Amniotic stem cell (primary cell): ENCODE measurements around the gene RELN.

ENCODE experiments used
- DNase-seq: peaks from one replicate; lab custom pipeline; 2025; lab: John Stamatoyannopoulos, UW

RELN gene

GRCh38 chr7:103474956-103475355, 514.5 kb downstream of the RELN start:
- DNase-seq: no peak

DNA sequence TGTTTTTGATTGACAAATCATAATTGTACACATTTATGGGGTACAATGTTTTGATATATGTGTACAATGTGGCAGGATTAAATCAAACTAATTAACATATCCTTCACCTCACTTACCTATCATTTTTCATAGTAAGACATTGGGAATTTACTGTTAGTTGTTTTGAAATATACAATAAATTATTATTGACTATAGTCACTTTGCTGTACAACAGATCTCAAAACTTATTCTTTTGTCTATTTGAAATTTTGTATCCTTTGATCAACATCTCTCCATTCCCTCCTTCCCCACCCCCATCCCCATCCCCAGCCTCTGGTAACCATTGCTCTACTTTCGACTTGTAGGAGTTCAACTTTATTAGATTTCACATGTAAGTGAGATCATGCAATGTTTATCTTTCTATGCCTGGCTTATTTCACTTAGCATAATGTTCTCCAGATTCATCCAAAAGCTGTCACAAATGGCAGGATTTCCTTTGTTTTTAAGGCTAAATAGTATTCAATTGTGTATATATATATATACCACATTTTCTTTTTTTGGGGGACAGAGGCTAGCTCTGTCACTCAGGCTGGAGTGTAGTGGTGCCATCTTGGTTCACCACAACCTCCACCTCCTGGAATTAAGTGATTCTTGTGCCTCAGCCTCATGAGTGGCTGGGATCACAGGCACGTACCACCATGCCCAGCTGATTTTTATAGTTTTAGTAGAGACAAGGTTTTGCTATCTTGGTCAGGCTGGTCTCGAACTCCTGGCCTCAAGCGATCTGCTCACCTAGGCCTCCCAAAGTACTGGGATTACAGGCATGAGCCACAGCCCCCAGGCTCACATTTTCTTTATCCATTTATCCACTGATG, 520.1 kb downstream of the RELN start:
- DNase-seq: no peak

- DNase-seq: no peak
Observed at GRCh38 chr7:103466814-103467213, 522.6 kb downstream of the RELN start.

DNA sequence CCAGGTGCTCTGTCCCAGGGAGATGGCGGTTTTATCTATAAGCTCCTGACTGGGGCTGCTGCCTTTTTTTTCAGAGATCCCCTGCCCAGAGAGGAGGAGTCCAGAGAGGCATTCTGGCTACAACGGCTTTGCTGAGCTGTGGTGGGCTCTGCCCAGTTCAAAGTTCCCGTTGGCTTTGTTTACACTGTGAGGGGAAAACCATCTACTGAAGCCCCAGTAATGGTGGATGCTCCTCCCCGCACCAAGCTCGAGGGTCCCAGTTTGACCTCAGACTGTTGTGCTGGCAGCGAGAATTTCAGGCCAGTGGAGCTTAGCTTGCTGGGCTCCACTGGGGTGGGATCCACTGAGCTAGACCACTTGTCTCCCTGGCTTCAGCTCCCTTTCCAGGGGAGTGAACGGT, 527.1 kb downstream of the RELN start:
- DNase-seq: no peak

GRCh38 chr7:103447073-103447960, 542.1 kb downstream of the RELN start:
- DNase-seq: no peak

DNA sequence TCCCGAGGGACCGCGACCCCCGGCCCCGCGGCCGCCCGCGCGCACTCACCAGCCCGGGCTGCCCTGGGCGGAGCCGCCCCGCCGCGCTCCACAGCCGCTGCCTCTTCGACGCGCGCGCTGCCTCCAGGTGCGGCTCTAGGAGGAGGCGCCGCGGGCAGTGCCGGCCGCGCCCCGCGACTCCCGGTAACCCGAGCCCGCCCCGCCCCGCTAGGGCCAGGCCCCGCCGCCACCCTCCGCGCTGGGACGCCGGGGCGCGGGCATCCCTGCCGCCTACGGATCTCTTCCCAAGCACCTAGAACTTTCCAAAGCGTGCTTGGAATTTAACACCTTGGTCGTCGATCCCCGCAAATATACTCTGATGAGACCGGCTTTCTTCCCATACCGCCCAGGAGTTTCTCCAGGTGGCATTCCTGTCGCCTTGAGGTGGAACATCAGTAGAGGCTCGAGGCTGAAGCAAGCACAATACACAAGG, 543.4 kb downstream of the RELN start, which contains the start of gene SLC26A5:
SLC26A5 (minus strand) TSS at position 159 of the 472 bp plus-strand sequence. CDS start 24,693 bp downstream, outside the sequence.
- DNase-seq: no peak

DNA sequence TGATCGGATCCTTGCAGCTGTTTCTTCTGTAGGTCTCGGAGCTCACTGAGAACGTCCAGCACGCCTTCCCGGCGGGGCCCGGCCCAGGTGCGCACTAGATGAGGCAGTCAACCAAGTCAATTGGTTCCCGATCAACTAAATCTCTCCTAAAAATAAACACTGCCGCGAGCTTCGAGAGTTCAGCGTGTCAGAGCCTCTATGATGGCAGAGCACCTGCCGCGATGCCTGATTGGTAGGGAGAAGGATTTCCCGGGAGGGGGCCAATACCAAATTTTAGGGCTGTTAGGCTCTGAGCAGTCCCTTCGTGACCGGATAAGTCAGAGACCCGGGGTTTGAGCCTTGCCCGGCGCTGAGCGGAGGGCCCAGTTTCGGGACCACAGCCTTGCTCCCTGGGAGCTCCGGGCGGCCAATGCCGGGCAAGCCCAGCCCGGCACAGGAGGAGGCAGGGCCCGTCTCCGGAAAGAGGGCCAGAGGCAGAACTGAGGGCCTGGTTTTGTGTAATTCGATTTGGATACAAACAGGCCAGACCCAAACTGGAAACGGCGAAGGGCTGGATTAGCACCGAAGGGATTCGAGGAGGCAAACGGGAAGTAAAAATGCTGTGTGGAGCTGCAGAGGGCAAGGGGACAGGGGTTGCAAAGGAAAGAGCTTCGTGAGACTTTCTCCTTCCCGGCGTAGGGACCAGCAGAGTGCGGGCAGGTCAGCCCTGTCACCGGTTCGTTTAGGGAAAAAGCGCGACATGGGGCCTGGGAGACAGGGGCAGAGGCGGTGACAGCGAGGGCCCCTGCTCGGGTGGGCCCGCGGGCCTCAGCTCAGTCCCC, 544.0 kb downstream of the RELN start:
- no peak for DNase-seq

DNA sequence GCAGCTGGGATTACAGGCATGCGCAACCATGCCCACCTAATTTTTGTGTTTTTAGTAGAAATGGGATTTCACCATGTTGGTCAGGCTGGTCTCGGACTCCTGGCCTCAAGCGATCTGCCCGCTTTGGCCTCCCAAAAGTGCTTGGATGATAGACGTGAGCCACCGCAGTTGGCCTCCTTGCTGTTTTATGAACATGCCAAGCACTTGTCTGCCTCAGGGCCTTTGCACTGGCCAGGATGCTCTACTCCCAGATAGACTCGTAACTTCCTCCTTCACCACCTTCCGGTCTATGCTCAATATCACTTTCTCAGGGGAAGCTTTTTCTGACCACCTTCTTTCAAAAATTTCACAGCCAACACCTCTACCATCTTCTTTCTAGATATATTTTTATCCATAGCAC, 549.8 kb downstream of the RELN start:
- DNase-seq: no peak

- DNase-seq: no peak
Observed at GRCh38 chr7:103437623-103438022, 551.8 kb downstream of the RELN start.

GRCh38 chr7:103432712-103433111, 556.7 kb downstream of the RELN start:
- DNase-seq: no peak

- no peak for DNase-seq
Observed at GRCh38 chr7:103425177-103425576, 564.3 kb downstream of the RELN start.

DNA sequence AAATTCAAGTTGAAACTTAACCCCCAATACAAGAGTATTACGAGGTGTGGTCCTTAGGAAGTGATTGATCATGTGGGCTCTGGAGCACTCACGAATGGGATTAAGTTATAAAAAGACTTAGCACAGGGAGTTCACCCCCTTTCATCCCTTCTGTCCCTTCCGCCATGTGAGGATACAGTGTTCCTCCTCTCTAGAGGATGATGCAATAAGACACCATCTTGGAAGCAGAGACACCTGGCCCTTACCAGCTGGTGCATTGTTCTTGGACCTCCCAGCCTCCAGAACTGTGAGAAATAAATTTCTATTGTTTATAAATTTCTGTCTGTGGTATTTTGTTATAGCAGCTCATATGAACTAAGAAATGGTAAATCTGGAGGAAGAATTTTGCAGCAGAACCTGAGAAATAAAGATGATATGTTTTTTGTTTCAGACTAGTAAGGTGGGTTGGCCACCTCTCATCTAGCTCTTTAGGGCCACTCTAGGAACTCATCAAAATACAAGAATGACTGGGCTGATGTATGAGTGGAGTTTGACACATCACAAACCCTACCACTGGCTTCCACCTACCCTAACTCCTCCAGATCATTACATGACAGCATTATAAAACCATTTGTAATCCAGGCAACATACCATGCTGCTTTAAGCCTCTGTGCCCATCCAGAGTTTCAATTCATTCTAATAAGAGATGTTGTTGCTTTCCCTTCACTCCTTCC, 565.8 kb downstream of the RELN start:
- DNase-seq: no peak
